ENCODE measurements around the gene RALGDS. TPM values are rescaled to one million over a fixed set of nuclear protein-coding genes. Genes with fewer than 3 reads are reported as not detected.

The RALGDS gene
- total RNA-seq, 1 experiment from 2014 or later, result 36.1 TPM

DNA sequence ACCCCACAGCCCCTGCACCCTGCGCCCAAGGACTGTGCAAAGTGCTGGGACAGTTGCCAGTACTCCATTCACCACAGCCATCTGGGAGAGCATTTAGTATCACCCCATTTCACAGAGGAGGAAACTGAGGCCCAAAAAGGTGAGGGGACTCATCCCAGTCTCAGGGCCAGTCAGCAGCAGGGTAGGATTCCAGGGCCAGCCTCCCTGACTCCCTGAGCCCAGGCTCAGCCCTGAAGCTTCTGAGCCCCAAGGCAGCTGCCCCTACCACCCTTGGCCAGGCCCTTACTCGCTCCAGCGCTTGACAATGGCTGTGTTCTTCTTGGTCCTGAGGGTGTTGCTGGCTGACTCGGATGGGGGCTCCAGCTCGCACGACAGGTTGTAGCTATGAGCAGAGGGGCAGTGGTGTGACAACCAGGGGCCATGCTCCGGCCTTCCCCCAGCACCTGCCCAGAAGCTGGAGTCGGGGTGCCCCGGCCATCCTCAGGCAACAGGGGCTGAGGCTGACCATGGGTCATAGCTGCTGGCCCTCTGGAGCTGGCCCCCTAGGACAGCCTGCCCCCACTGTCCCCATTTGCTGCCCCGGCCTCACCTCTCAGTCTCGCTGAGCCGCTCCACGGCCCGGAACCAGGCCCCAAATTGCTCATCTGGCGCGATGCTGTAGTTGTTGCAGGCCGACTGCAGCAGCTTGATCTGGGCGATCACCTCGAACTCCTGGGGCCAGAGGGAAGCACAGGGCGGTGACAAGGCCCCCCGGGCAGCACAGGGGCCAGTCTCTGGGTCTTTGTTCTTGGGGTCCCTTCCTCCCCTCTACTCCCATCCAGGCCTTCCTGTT, 18.6 kb downstream of the RALGDS start:
- CTCF ChIA-PET, result interaction anchor here (1.0 to 3.4 kb wide), 2 partner anchors 42 to 47 kb away, joined by 3 to 21 read pairs; no protein-coding TSS in a partner anchor
- TF ChIP-seq ZFX (IDR thresholded peaks at IDR 0.05) (no peak), RAD21 (IDR thresholded peaks at IDR 0.05; ENCODE audit: low read depth) (no peak), POLR2AphosphoS5 (IDR thresholded peaks at IDR 0.05; ENCODE audit: low read depth, low read length) (no peak), ZNF274 (IDR thresholded peaks at IDR 0.05; ENCODE audit: low read depth, low read length) (no peak), EZH2phosphoT487 (IDR thresholded peaks at IDR 0.05; ENCODE audit: borderline replicate concordance) (no peak), ATF3 (IDR thresholded peaks at IDR 0.05) (no peak), SRF (IDR thresholded peaks at IDR 0.05; ENCODE audit: low read depth) (no peak), POLR2A (IDR thresholded peaks at IDR 0.05; ENCODE audit: borderline replicate concordance, extremely low read depth, insufficient read depth, insufficient read length) (no peak), EGR1 (IDR thresholded peaks at IDR 0.05; ENCODE audit: low read depth) (no peak), SIN3A (IDR thresholded peaks at IDR 0.05; ENCODE audit: low read depth) (no peak), MAX (IDR thresholded peaks at IDR 0.05) (no peak), TCF7L2 (IDR thresholded peaks at IDR 0.05; ENCODE audit: borderline replicate concordance, extremely low read depth, insufficient read depth, insufficient read length) (no peak), CBX3 (IDR thresholded peaks at IDR 0.05; ENCODE audit: low read depth) (no peak), ELF1 (IDR thresholded peaks at IDR 0.05; ENCODE audit: borderline replicate concordance, low read depth) (no peak), JUND (IDR thresholded peaks at IDR 0.05) (no peak), EZH2 (IDR thresholded peaks at IDR 0.05) (no peak), CEBPB (IDR thresholded peaks at IDR 0.05; ENCODE audit: low read depth) (no peak)
- TF ChIP-seq, protein P1, sequence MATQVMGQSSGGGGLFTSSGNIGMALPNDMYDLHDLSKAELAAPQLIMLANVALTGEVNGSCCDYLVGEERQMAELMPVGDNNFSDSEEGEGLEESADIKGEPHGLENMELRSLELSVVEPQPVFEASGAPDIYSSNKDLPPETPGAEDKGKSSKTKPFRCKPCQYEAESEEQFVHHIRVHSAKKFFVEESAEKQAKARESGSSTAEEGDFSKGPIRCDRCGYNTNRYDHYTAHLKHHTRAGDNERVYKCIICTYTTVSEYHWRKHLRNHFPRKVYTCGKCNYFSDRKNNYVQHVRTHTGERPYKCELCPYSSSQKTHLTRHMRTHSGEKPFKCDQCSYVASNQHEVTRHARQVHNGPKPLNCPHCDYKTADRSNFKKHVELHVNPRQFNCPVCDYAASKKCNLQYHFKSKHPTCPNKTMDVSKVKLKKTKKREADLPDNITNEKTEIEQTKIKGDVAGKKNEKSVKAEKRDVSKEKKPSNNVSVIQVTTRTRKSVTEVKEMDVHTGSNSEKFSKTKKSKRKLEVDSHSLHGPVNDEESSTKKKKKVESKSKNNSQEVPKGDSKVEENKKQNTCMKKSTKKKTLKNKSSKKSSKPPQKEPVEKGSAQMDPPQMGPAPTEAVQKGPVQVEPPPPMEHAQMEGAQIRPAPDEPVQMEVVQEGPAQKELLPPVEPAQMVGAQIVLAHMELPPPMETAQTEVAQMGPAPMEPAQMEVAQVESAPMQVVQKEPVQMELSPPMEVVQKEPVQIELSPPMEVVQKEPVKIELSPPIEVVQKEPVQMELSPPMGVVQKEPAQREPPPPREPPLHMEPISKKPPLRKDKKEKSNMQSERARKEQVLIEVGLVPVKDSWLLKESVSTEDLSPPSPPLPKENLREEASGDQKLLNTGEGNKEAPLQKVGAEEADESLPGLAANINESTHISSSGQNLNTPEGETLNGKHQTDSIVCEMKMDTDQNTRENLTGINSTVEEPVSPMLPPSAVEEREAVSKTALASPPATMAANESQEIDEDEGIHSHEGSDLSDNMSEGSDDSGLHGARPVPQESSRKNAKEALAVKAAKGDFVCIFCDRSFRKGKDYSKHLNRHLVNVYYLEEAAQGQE (IDR thresholded peaks at IDR 0.05; ENCODE audit: low read depth), result no peak
- Histone ChIP-seq H4K20me1 (ENCODE audit: insufficient read depth) (no peaks in the 10 kb centered on the region), H3K27me3 (ENCODE audit: insufficient read depth, low read length) (no peaks in the 10 kb centered on the region), H3K4me1 (ENCODE audit: control insufficient read depth in 1 of 2, insufficient read depth in 2 of 2, low read length in 2 of 2) (no peaks in the 10 kb centered on the region), H3K27ac (ENCODE audit: low read depth, low read length) (no peak overlapping the region), H3K36me3 (ENCODE audit: control insufficient read depth in 1 of 2, insufficient read depth in 2 of 2, low read length in 2 of 2) (peaks cover 29 to 46% of the 10 kb centered on the region in 2 experiments), H3K79me2 (ENCODE audit: insufficient read depth, low read length) (no peaks in the 10 kb centered on the region), H3K9me2 (ENCODE audit: insufficient read depth) (no peaks in the 10 kb centered on the region), H3K9ac (ENCODE audit: low read length) (no peak overlapping the region), H3K9me3 (ENCODE audit: control insufficient read depth in 1 of 2, insufficient read depth in 1 of 2, low read depth in 1 of 2, low read length in 2 of 2) (no peaks in the 10 kb centered on the region; a peak in 2 of 4 replicates), H3K4me3 (replicated peaks in 1 of 2; ENCODE audit: low read depth in 1 of 2, low read length in 2 of 2) (no peak overlapping the region), H2AFZ (ENCODE audit: low read depth, low read length, poor library complexity, severe bottlenecking) (no peak overlapping the region), H3K4me2 (ENCODE audit: low read length) (no peak overlapping the region)
- intact Hi-C loops (cut with micrococcal nuclease), result loop anchor here (1.0 kb wide), 1 partner anchor 42 kb away; no protein-coding TSS in a partner anchor
- RAD21 ChIA-PET (ENCODE audit: low non-redundant PET in 1 of 2, low total read pairs in 2 of 2, uncharacterized antibody in 2 of 2, unreplicated experiment in 2 of 2), result no interaction called here
- POLR2A ChIA-PET, result no interaction called here
- ATAC-seq (no peak), DNase-seq (ENCODE audit: low read depth, low spot score) (no peak)
- BruUV-seq (replicated peaks), result no TSS peak
